HCT116 (cell line): Measurements from ENCODE around the gene NEK11. TPM values are rescaled to one million over a fixed set of nuclear protein-coding genes. Genes with fewer than 3 reads are reported as not detected.

Experiments
- ATAC-seq: fragments of 200-7000 bp; cut with Tn5 transposase; 2 replicates; pipeline ENCODE4 v1.9.1; 2020; ENCODE audit warnings: mild to moderate bottlenecking, moderate library complexity
- BruUV-seq: library from RNA; stranded (reverse); fragments of 400-500 nt; replicated peaks from 2 replicates; lab custom pipeline; 2021; lab: Mats Ljungman, UMichigan
- CTCF ChIA-PET: fragments of 300-600 bp; sonication (Branson Sonifier 250); formaldehyde crosslinking; loops from one replicate; lab custom pipeline; 2021; ENCODE audit warnings: antibody characterized with exemption; lab: Charles Lee
- POLR2A ChIA-PET: fragments of 300-600, 350-600 bp; sonication (Branson Sonifier 250); formaldehyde crosslinking; loops from one replicate; lab custom pipeline; 2021; ENCODE audit warnings: antibody characterized with exemption; lab: Charles Lee
- RAD21 ChIA-PET, 2 experiments: fragments of 300-600 bp; sonication (Branson Sonifier 250); formaldehyde crosslinking; loops; one replicate each; lab custom pipeline; 2023; ENCODE audit warnings: low total read pairs in 2 of 2; ENCODE audit not compliant: uncharacterized antibody in 2 of 2, unreplicated experiment in 2 of 2, low non-redundant PET in 1 of 2; lab: Charles Lee
- DNase-seq: peaks from one replicate; pipeline ENCODE4 v3.0.0-alpha.2; 2010; ENCODE audit warnings: low read depth, low spot score
- H2AFZ ChIP-seq: fragments of 200-600 bp; shearing (Covaris generic), sonication (generic); 2 replicates; pipeline ENCODE4 v1.6.1; 2017; ENCODE audit warnings: low read depth, mixed run types, mixed read lengths, antibody characterized with exemption, low read length; ENCODE audit not compliant: poor library complexity, severe bottlenecking
- H3K27ac ChIP-seq: 2 replicates; pipeline ENCODE4 v1.5.1; 2012; ENCODE audit warnings: low read depth, low read length
- H3K27me3 ChIP-seq: fragments of 200-600 bp; sonication (generic); 2 replicates; pipeline ENCODE4 v1.6.1; 2016; ENCODE audit warnings: mixed run types, low read length, mixed read lengths; ENCODE audit not compliant: insufficient read depth
- H3K36me3 ChIP-seq, 2 experiments: fragments of 200-500 bp in 1 of 2; fragments of 200-600 bp in 1 of 2; sonication (Bioruptor generic) in 1 of 2; sonication (generic) in 1 of 2; 2 replicates each; pipeline versions ENCODE4 v1.5.1 to v1.6.1; 2014 to 2016; ENCODE audit warnings: low read length in 2 of 2, inconsistent platforms in 1 of 2, mixed read lengths in 1 of 2, mixed run types in 1 of 2; ENCODE audit not compliant: insufficient read depth in 2 of 2, control insufficient read depth in 1 of 2
- H3K4me1 ChIP-seq, 2 experiments: fragments of 200-600 bp in 1 of 2; sonication (generic) in 1 of 2; 2 replicates each; pipeline versions ENCODE4 v1.5.1 to v1.6.1; 2012 to 2017; ENCODE audit warnings: low read length in 2 of 2, inconsistent platforms in 1 of 2, mild to moderate bottlenecking in 1 of 2, mixed read lengths in 1 of 2, mixed run types in 1 of 2, moderate library complexity in 1 of 2; ENCODE audit not compliant: insufficient read depth in 2 of 2, control insufficient read depth in 1 of 2
- H3K4me2 ChIP-seq: fragments of 200-600 bp; sonication (generic); 2 replicates; pipeline ENCODE4 v1.6.1; 2017; ENCODE audit warnings: mixed run types, low read length, mixed read lengths
- H3K4me3 ChIP-seq, 2 experiments: fragments of 200-600 bp in 1 of 2; sonication (generic) in 1 of 2; replicated peaks in 1 of 2; 2 replicates each; pipeline ENCODE4 v1.5.1; 2011 to 2016; ENCODE audit warnings: low read length in 2 of 2, control low read depth in 1 of 2, low read depth in 1 of 2, mild to moderate bottlenecking in 1 of 2, mixed read lengths in 1 of 2, mixed run types in 1 of 2
- H3K79me2 ChIP-seq: fragments of 200-600 bp; sonication (generic); 2 replicates; pipeline ENCODE4 v1.6.1; 2017; ENCODE audit warnings: mild to moderate bottlenecking, mixed run types, low read length, moderate library complexity, mixed read lengths; ENCODE audit not compliant: insufficient read depth
- H3K9ac ChIP-seq: fragments of 200-600 bp; sonication (generic); 2 replicates; pipeline ENCODE4 v1.6.1; 2016; ENCODE audit warnings: low read length, mixed read lengths
- H3K9me2 ChIP-seq: fragments of 200-600 bp; sonication (generic), shearing (Covaris generic); 2 replicates; pipeline ENCODE4 v1.6.1; 2017; ENCODE audit warnings: mixed run types, mild to moderate bottlenecking, moderate library complexity; ENCODE audit not compliant: insufficient read depth
- H3K9me3 ChIP-seq, 2 experiments: fragments of 200-500 bp in 1 of 2; fragments of 200-600 bp in 1 of 2; sonication (Bioruptor generic) in 1 of 2; sonication (generic) in 1 of 2; 2 replicates each; pipeline ENCODE4 v1.6.1; 2014 to 2017; ENCODE audit warnings: low read length in 2 of 2, mixed read lengths in 2 of 2, inconsistent platforms in 1 of 2, low read depth in 1 of 2, mild to moderate bottlenecking in 1 of 2, mixed run types in 1 of 2, moderate library complexity in 1 of 2; ENCODE audit not compliant: control insufficient read depth in 1 of 2, insufficient read depth in 1 of 2
- H4K20me1 ChIP-seq: fragments of 200-600 bp; sonication (generic), shearing (Covaris generic); 2 replicates; pipeline ENCODE4 v1.6.1; 2017; ENCODE audit warnings: mixed run types, mild to moderate bottlenecking, moderate library complexity; ENCODE audit not compliant: insufficient read depth
- CTCF ChIP-seq, 3 experiments: fragments of 200-600 bp in 1 of 3; sonication (generic) in 1 of 3; IDR thresholded peaks in 2 of 3; conservative IDR thresholded peaks in 1 of 3; 2 replicates each; pipeline ENCODE4 v1.5.1; 2012 to 2017; ENCODE audit warnings: low read depth in 2 of 3, low read length in 2 of 3, antibody characterized with exemption in 1 of 3, borderline replicate concordance in 1 of 3, control low read depth in 1 of 3, mild to moderate bottlenecking in 1 of 3, mixed read lengths in 1 of 3, mixed run types in 1 of 3, moderate library complexity in 1 of 3; ENCODE audit not compliant: insufficient read depth in 1 of 3
- EGR1 ChIP-seq: IDR thresholded peaks from 2 replicates; pipeline ENCODE4 v1.6.1; 2012; ENCODE audit warnings: low read depth
- ELF1 ChIP-seq: IDR thresholded peaks from 2 replicates; pipeline ENCODE4 v1.6.1; 2012; ENCODE audit warnings: low read depth, borderline replicate concordance
- SRF ChIP-seq: IDR thresholded peaks from 2 replicates; pipeline ENCODE4 v1.6.1; 2012; ENCODE audit warnings: low read depth
- TCF7L2 ChIP-seq: IDR thresholded peaks from 2 replicates; pipeline ENCODE4 v1.7.0; 2011; ENCODE audit warnings: borderline replicate concordance, inconsistent platforms; ENCODE audit not compliant: insufficient read depth, insufficient read length; ENCODE audit errors: extremely low read depth
- intact Hi-C: fragments of 100-400 bp; cut with micrococcal nuclease; formaldehyde crosslinking; loops from 2 replicates; pipeline ENCODE4 v1.10.0; 2022
- total RNA-seq: library from RNA; stranded (reverse); gene quantifications from one replicate; pipeline ENCODE4 v1.2.1, GENCODE V29; 2021; ENCODE audit not compliant: unreplicated experiment
- TF ChIP-seq, protein P1 (sequence below): IDR thresholded peaks from 2 replicates; pipeline ENCODE4 v1.6.1; 2012; ENCODE audit warnings: low read depth

The NEK11 gene
- total RNA-seq, 1 experiment from 2014 or later, result 3.1 TPM

DNA sequence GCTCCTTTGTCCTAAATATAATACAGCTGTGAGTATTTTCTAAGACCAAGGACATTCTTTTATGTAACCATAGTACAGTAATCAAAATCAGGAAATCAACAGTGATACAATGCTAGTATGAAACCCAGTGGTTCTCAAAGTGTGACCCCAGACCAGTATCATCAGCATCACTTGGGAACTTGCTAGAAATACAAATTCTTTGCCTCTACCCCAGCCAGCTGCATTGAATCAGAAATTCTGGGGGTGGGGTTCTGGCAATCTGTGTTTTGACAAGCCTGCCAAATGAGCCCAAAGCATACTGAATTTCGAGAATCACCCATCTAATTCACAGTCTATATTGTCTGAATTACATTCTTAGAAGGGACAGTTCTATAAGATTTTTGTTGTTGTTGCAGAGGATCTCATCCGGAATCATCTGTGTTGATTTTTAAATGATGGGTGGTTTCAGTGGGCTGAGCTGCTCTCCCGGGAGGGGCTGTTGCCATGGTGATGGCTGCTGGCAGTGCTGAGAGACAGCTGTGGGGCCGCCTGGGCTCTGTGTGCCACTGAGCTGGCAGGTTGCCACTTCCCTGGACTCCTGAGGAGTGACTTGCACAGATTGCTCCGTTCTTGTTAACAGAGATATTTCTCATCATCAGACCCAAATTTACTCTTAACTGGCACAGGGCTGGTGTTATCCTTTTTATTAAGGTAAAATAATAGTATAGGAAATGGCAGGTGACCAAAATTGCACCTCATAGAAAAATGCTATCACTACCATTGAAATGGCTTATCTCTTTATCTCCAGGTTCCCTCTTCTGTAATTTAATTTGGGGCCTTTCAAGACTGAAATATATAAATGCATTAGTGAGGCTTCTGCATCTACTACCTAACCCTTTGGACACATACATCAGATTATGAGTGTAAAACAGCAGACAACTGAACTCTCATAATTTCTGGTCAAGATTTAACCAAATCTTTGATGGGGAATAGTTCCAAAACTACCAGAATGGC is 56.5 kb downstream of the NEK11 start (continued):
- TF ChIP-seq, protein P1, sequence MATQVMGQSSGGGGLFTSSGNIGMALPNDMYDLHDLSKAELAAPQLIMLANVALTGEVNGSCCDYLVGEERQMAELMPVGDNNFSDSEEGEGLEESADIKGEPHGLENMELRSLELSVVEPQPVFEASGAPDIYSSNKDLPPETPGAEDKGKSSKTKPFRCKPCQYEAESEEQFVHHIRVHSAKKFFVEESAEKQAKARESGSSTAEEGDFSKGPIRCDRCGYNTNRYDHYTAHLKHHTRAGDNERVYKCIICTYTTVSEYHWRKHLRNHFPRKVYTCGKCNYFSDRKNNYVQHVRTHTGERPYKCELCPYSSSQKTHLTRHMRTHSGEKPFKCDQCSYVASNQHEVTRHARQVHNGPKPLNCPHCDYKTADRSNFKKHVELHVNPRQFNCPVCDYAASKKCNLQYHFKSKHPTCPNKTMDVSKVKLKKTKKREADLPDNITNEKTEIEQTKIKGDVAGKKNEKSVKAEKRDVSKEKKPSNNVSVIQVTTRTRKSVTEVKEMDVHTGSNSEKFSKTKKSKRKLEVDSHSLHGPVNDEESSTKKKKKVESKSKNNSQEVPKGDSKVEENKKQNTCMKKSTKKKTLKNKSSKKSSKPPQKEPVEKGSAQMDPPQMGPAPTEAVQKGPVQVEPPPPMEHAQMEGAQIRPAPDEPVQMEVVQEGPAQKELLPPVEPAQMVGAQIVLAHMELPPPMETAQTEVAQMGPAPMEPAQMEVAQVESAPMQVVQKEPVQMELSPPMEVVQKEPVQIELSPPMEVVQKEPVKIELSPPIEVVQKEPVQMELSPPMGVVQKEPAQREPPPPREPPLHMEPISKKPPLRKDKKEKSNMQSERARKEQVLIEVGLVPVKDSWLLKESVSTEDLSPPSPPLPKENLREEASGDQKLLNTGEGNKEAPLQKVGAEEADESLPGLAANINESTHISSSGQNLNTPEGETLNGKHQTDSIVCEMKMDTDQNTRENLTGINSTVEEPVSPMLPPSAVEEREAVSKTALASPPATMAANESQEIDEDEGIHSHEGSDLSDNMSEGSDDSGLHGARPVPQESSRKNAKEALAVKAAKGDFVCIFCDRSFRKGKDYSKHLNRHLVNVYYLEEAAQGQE, result no peak
- TF ChIP-seq EGR1 (no peak), CTCF (IDR thresholded peaks at IDR 0.05 in 2 of 3, conservative IDR thresholded peaks at IDR 0.05 in 1 of 3; ENCODE audit: borderline replicate concordance in 1 of 3, insufficient read depth in 1 of 3, low read depth in 2 of 3, low read length in 2 of 3) (no peak), TCF7L2 (no peak)

GRCh38 chr3:131091768-131092167 is 65.1 kb downstream of the NEK11 start:
- DNase-seq (no peak), ATAC-seq (no peak)
- Histone ChIP-seq H3K79me2 (no peaks in the 10 kb centered on the region), H3K4me3 (no peak overlapping the region), H3K9me3 (no peaks in the 10 kb centered on the region), H3K4me2 (no peak overlapping the region), H3K27ac (no peak overlapping the region), H4K20me1 (no peaks in the 10 kb centered on the region), H3K9me2 (no peaks in the 10 kb centered on the region), H2AFZ (no peak overlapping the region), H3K27me3 (no peaks in the 10 kb centered on the region), H3K36me3 (no peaks in the 10 kb centered on the region), H3K9ac (no peak overlapping the region), H3K4me1 (no peaks in the 10 kb centered on the region)
- no TSS peak for BruUV-seq
- intact Hi-C loops, result no loop called here
- RAD21 ChIA-PET, result no interaction called here
- POLR2A ChIA-PET, result no interaction called here
- CTCF ChIA-PET, result no interaction called here
- TF ChIP-seq ELF1 (no peak), SRF (peak; percentile 89)
